Measurements from ENCODE around the gene VASH1.

VASH1 gene

DNA sequence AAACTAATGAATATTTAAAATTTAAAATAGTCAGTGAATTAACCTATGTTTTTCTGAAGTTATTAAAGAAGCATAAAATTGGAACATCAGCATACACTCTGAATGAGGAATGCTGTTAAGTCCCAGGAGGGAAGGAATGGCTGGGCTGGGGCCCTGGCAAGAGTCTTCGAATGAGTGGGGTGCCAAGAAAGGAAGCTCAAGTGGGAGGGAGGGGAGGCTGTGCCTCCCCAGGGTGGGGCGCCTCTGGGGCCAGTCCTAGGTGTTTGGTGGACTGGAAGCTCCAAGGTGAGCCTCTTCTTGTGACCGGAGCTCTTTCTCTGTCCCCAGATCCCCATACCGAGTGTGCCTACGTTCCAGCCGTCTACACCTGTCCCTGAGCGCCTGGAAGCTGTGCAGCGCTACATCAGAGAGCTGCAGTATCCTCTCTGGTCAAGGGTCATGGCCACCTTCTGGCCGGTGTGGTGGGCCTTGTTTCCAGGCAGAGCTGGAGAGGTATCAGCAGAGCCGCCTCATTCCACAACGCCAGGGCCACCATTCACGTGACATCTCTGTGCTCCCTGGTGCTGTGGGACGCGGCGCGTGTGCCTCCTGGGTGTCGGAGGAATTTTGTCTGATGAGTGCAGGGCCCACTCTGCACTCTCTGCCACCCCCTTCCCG is 8.5 kb downstream of the VASH1 start:
- TF ChIP-seq, protein P1, sequence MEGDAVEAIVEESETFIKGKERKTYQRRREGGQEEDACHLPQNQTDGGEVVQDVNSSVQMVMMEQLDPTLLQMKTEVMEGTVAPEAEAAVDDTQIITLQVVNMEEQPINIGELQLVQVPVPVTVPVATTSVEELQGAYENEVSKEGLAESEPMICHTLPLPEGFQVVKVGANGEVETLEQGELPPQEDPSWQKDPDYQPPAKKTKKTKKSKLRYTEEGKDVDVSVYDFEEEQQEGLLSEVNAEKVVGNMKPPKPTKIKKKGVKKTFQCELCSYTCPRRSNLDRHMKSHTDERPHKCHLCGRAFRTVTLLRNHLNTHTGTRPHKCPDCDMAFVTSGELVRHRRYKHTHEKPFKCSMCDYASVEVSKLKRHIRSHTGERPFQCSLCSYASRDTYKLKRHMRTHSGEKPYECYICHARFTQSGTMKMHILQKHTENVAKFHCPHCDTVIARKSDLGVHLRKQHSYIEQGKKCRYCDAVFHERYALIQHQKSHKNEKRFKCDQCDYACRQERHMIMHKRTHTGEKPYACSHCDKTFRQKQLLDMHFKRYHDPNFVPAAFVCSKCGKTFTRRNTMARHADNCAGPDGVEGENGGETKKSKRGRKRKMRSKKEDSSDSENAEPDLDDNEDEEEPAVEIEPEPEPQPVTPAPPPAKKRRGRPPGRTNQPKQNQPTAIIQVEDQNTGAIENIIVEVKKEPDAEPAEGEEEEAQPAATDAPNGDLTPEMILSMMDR (IDR thresholded peaks at IDR 0.05): no peak
- Histone ChIP-seq H3K4me2 (ENCODE audit: low read length) (no peak overlapping the region), H3K36me3 (ENCODE audit: control insufficient read depth, insufficient read depth, low read length) (no peaks in the 10 kb centered on the region), H3K9ac (no peak overlapping the region), H3K27me3 (ENCODE audit: control insufficient read depth, insufficient read depth, low read length) (no peaks in the 10 kb centered on the region), H2AFZ (no peak overlapping the region), H3K9me3 (ENCODE audit: control insufficient read depth, low read length) (no peaks in the 10 kb centered on the region), H3K27ac (no peak overlapping the region), H3K4me3 (ENCODE audit: low read depth, low read length) (no peak overlapping the region), H3K79me2 (no peaks in the 10 kb centered on the region), H3K4me1 (peaks cover 5% of the 10 kb centered on the region)

DNA sequence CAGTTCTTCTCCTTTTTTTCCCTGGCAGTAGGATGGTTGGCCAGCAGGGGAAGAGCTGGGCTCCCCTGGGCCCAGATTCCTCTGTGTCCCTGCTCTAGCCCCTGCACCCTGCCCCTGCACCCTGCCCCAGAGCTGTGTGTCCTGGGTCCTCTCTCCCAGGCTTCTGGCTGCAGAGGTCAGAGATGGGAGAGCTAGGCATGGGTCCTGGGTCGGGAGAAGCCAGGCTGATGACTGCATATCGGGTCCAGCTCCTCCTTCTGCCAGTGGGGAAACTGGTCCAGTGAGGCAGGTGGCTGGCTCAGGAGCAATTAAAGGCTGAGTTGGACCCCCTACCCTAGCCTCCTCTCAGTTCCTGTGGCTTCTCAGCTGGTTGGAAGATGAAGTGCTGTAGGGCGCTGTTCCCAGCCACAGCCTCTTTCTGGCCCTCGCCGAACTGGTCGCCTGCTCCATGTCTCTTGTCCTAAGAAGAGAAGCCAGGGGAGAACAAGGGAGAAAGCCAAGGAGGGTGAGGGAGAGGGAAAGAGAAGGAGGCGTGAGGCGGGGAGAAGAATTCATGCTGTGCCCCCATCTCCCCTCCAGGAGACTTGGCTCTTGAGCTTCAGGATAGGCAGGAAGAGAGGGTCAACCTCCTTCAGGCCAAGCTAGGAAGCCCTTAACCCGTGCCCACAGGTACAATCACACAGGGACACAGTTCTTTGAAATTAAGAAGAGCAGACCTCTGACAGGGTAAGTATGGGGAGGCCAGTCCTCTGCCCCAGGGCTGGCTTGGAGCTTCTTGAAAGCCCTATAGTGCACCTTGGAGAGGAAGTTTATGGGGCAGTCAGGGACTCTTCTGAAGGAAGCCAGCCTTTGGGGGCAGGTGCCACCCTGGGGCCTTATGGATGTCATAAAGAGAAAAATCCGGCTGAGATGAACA is 9.5 kb downstream of the VASH1 start:
- no peak overlapping the region for H2AFZ ChIP-seq
- H3K79me2 ChIP-seq: no peaks in the 10 kb centered on the region
- peaks cover 5% of the 10 kb centered on the region for H3K4me1 ChIP-seq
- no peaks in the 10 kb centered on the region for H3K36me3 ChIP-seq (ENCODE audit: control insufficient read depth, insufficient read depth, low read length)
- no peak overlapping the region for H3K9ac ChIP-seq
- no peaks in the 10 kb centered on the region for H3K27me3 ChIP-seq (ENCODE audit: control insufficient read depth, insufficient read depth, low read length)
- H3K4me2 ChIP-seq (ENCODE audit: low read length): no peak overlapping the region
- H3K9me3 ChIP-seq (ENCODE audit: control insufficient read depth, low read length): no peaks in the 10 kb centered on the region
- no peak overlapping the region for H3K4me3 ChIP-seq (ENCODE audit: low read depth, low read length)
- H3K27ac ChIP-seq: no peak overlapping the region
- TF ChIP-seq, protein P1 (IDR thresholded peaks at IDR 0.05): no peak

DNA sequence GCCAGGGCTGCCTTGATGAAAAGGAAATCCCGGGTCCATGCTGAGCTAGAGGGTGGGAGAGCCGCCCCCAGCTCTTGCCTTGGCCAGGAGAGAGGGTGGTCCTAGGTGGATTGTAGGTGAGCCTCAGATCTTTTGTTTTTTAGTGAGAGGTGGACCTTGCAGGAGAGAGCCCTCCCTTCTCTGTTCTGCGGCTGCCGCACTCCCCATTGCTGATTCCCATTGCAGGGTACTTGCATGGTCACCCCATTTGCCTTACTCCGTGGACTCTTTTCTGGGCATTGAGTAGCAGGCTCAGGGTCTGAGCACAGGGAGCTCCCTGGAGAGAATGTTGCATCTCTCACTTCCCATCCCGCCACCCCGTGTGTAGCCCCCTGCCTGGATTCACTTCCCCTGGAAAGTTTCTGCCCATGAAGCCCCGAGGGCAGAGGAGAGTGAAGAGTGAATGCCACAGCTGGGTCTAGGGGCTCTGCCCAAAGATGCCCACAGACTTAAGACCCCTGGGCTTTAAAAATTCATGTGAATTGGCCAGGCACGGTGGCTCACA is 10.2 kb downstream of the VASH1 start:
- Histone ChIP-seq H3K9ac (no peak overlapping the region), H3K4me1 (peaks cover 5% of the 10 kb centered on the region), H2AFZ (no peak overlapping the region), H3K4me3 (ENCODE audit: low read depth, low read length) (no peak overlapping the region), H3K9me3 (ENCODE audit: control insufficient read depth, low read length) (no peaks in the 10 kb centered on the region), H3K27ac (no peak overlapping the region), H3K36me3 (ENCODE audit: control insufficient read depth, insufficient read depth, low read length) (no peaks in the 10 kb centered on the region), H3K4me2 (ENCODE audit: low read length) (no peak overlapping the region), H3K79me2 (no peaks in the 10 kb centered on the region), H3K27me3 (ENCODE audit: control insufficient read depth, insufficient read depth, low read length) (no peaks in the 10 kb centered on the region)
- TF ChIP-seq, protein P1 (IDR thresholded peaks at IDR 0.05): no peak

DNA sequence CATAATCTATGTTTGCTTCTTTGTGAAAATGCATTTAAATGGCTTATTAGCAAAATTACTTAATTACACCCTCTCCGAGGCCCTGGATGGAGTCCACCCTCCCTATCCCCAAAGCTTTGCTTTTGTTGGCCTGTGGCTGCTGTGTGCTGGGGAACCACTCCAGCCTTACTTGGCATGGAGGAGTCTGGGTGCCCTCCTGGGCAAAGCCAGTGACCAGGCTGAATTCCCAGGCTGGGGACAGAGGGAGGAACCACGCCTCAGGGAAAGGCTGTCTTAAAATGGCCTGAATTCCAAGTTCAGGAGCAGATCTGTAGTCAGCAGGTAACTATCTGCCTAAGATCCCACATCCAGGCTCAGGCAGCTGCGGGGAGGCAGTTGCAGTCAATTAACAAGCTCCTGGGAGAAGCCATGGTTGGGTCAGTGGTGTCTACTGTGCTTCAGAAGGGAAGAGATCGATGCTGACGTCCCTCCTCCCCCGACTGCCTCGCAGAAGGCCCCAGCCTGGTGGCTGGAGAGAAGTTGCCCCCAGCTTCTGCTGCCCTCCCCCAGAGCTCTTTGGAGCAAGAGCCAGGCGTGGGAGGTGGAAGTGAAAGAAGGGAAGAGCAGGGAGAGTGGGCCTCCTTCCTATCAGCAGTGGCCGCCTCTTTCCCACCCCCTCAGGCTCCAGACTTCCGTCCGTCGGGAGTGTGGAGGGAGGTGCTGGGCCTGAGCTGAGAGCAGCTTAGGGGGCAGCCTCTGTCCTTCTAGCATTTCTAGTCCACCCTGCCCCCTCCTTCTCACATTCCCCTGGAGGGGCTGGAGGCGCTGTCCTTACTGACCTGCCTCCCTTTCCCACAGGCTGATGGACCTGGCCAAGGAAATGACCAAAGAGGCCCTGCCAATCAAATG is 11.3 kb downstream of the VASH1 start:
- Histone ChIP-seq H3K36me3 (ENCODE audit: control insufficient read depth, insufficient read depth, low read length) (no peaks in the 10 kb centered on the region), H3K9ac (no peak overlapping the region)

More for the DNA sequence above, 11.3 kb downstream of the VASH1 start:
- peak overlapping the region; percentile 57 for H3K27ac ChIP-seq
- TF ChIP-seq, protein P1 (IDR thresholded peaks at IDR 0.05): no peak
- no peak overlapping the region for H2AFZ ChIP-seq
- peaks cover 5% of the 10 kb centered on the region for H3K4me1 ChIP-seq
- no peaks in the 10 kb centered on the region for H3K27me3 ChIP-seq (ENCODE audit: control insufficient read depth, insufficient read depth, low read length)
- H3K4me2 ChIP-seq (ENCODE audit: low read length): no peak overlapping the region
- H3K4me3 ChIP-seq (ENCODE audit: low read depth, low read length): no peak overlapping the region
- no peaks in the 10 kb centered on the region for H3K79me2 ChIP-seq
- no peaks in the 10 kb centered on the region for H3K9me3 ChIP-seq (ENCODE audit: control insufficient read depth, low read length)

All from parathyroid adenoma (tissue), 2 donors.